GM18498 (cell line): ENCODE data around the gene BTNL9.
"Not testable (repeated sequence)": the region's sequence is repeated elsewhere in the genome, so short reads cannot be mapped to it uniquely, and the experiment has no call there.

Source experiments
- ATAC-seq: cut with Tn5 transposase; IDR thresholded peaks from one replicate; pipeline ENCODE4 v1.9.1; 2021; ENCODE audit warnings: mild to moderate bottlenecking, moderate library complexity; ENCODE audit not compliant: unreplicated experiment

BTNL9 gene

GRCh38 chr5:181098762-181099601 is 58.9 kb downstream of the BTNL9 start:
- ATAC-seq = no peak

GRCh38 chr5:181099602-181100086 is 59.6 kb downstream of the BTNL9 start:
- no peak for ATAC-seq

- ATAC-seq = no peak
Observed at GRCh38 chr5:181100121-181100875, 60.2 kb downstream of the BTNL9 start.

GRCh38 chr5:181101030-181101641 is 61.1 kb downstream of the BTNL9 start:
- ATAC-seq = not testable (repeated sequence)

- not testable (repeated sequence) for ATAC-seq
Observed at GRCh38 chr5:181101930-181102674, 62.0 kb downstream of the BTNL9 start.

- not testable (repeated sequence) for ATAC-seq
Observed at GRCh38 chr5:181104259-181104568, 64.1 kb downstream of the BTNL9 start.

- not testable (repeated sequence) for ATAC-seq
Observed at GRCh38 chr5:181104606-181105390, 64.7 kb downstream of the BTNL9 start.

- no peak for ATAC-seq
Observed at GRCh38 chr5:181105391-181106025, 65.4 kb downstream of the BTNL9 start.

GRCh38 chr5:181107699-181108098 is 67.6 kb downstream of the BTNL9 start:
- no peak for ATAC-seq

GRCh38 chr5:181108578-181109165 is 68.6 kb downstream of the BTNL9 start:
- no peak for ATAC-seq

GRCh38 chr5:181109489-181110013 is 69.5 kb downstream of the BTNL9 start:
- no peak for ATAC-seq

GRCh38 chr5:181111010-181111409 is 70.9 kb downstream of the BTNL9 start:
- no peak for ATAC-seq
